Activated T-cell treated with anti-CD3 and anti-CD28 coated beads for 4 hours (primary cell): Measurements from ENCODE around the gene KLHDC4.
"Not testable (repeated sequence)": the region's sequence is repeated elsewhere in the genome, so short reads cannot be mapped to it uniquely, and the experiment has no call there.

ENCODE experiments used
- DNase-seq: peaks from one replicate; pipeline ENCODE4 v3.0.0-alpha.2; 2020

Gene KLHDC4

GRCh38 chr16:87681051-87681602 is 84.7 kb downstream of the KLHDC4 start:
- not testable (repeated sequence) for DNase-seq

GRCh38 chr16:87680272-87680644 is 85.5 kb downstream of the KLHDC4 start:
- DNase-seq: no peak

GRCh38 chr16:87679593-87680271 is 86.1 kb downstream of the KLHDC4 start:
- DNase-seq: no peak

- no peak for DNase-seq
Observed at GRCh38 chr16:87678618-87679017, 87.2 kb downstream of the KLHDC4 start.

GRCh38 chr16:87677830-87678229 is 88.0 kb downstream of the KLHDC4 start:
- DNase-seq: no peak

- DNase-seq: no peak
Observed at GRCh38 chr16:87675111-87675719, 90.6 kb downstream of the KLHDC4 start.

GRCh38 chr16:87674419-87674818 is 91.4 kb downstream of the KLHDC4 start:
- no peak for DNase-seq

GRCh38 chr16:87671715-87672270 is 94.0 kb downstream of the KLHDC4 start:
- DNase-seq: no peak

GRCh38 chr16:87671221-87671620 is 94.6 kb downstream of the KLHDC4 start:
- no peak for DNase-seq

- no peak for DNase-seq
Observed at GRCh38 chr16:87669672-87670071, 96.1 kb downstream of the KLHDC4 start.

GRCh38 chr16:87667946-87668345 is 97.8 kb downstream of the KLHDC4 start:
- no peak for DNase-seq

- no peak for DNase-seq
Observed at GRCh38 chr16:87667443-87667842, 98.3 kb downstream of the KLHDC4 start.

GRCh38 chr16:87666919-87667318 is 98.9 kb downstream of the KLHDC4 start:
- DNase-seq: no peak

GRCh38 chr16:87665193-87665592 is 100.6 kb downstream of the KLHDC4 start:
- no peak for DNase-seq

- no peak for DNase-seq
Observed at GRCh38 chr16:87664792-87665191, 101.0 kb downstream of the KLHDC4 start.

- DNase-seq: no peak
Observed at GRCh38 chr16:87662254-87663204, 103.3 kb downstream of the KLHDC4 start.

GRCh38 chr16:87661561-87661960 is 104.2 kb downstream of the KLHDC4 start:
- DNase-seq: no peak

- no peak for DNase-seq
Observed at GRCh38 chr16:87658564-87659225, 107.1 kb downstream of the KLHDC4 start.
